BE2C (cell line): ENCODE measurements around the gene HOXB3.

Experiments used
- DNase-seq: peaks from one replicate; pipeline ENCODE4 v3.0.0-alpha.2; 2020
- H3K27me3 ChIP-seq: fragments of 250-450 bp; sonication (Bioruptor Pico); 2 replicates; pipeline ENCODE4 v1.5.1; 2020; ENCODE audit warnings: mild to moderate bottlenecking
- H3K36me3 ChIP-seq: fragments of 250-450 bp; sonication (Bioruptor Pico); 2 replicates; pipeline ENCODE4 v1.5.1; 2020; ENCODE audit warnings: mild to moderate bottlenecking
- H3K4me1 ChIP-seq: fragments of 250-450 bp; sonication (Bioruptor Pico); 2 replicates; pipeline ENCODE4 v1.5.1; 2020
- H3K4me3 ChIP-seq: 2 replicates; pipeline ENCODE4 v1.5.1; 2011; ENCODE audit warnings: low read depth, low read length
- H3K9me3 ChIP-seq: fragments of 250-450 bp; sonication (Bioruptor Pico); 2 replicates; pipeline ENCODE4 v1.5.1; 2020
- CTCF ChIP-seq: IDR thresholded peaks from 2 replicates; pipeline ENCODE4 v1.5.1; 2012; ENCODE audit warnings: mild to moderate bottlenecking, low read depth, low read length

Gene HOXB3

GRCh38 chr17:48600244-48601098, 10.4 kb upstream of the HOXB3 start:
- Histone ChIP-seq H3K36me3 (no peaks in the 10 kb centered on the region), H3K4me3 (no peak overlapping the region), H3K27me3 (peaks cover 100% of the 10 kb centered on the region), H3K4me1 (no peaks in the 10 kb centered on the region), H3K9me3 (no peaks in the 10 kb centered on the region)
- no peak for TF ChIP-seq CTCF
- no peak for DNase-seq

DNA sequence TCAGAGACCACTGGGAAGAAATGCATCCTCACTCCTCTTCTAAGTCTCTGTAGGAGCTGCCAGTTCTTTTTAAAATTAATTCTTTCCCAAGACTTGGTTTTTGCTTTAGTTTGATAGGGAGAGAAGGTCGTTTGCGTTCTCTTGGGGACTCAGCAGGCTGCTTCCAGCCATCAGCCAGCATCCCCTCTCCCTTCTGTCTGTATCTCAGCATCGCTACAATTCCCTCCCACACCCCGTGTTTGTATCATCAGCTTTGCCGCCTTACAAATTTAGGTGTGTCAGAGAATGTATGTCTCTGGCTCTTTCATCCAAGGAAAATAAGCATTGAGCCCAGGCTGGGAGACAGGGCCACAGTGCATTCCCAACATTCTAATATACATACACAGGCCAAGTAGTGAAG, 9.3 kb upstream of the HOXB3 start:
- no peaks in the 10 kb centered on the region for H3K36me3 ChIP-seq
- H3K4me1 ChIP-seq, result no peaks in the 10 kb centered on the region
- no peak overlapping the region for H3K4me3 ChIP-seq
- TF ChIP-seq CTCF, result no peak
- H3K27me3 ChIP-seq, result peaks cover 100% of the 10 kb centered on the region
- no peak for DNase-seq
- no peaks in the 10 kb centered on the region for H3K9me3 ChIP-seq

- Histone ChIP-seq H3K4me3 (no peak overlapping the region), H3K36me3 (no peaks in the 10 kb centered on the region), H3K27me3 (peaks cover 100% of the 10 kb centered on the region), H3K4me1 (no peaks in the 10 kb centered on the region), H3K9me3 (no peaks in the 10 kb centered on the region)
- DNase-seq, result no peak
- no peak for TF ChIP-seq CTCF
Observed at GRCh38 chr17:48598736-48599135, 8.7 kb upstream of the HOXB3 start.

DNA sequence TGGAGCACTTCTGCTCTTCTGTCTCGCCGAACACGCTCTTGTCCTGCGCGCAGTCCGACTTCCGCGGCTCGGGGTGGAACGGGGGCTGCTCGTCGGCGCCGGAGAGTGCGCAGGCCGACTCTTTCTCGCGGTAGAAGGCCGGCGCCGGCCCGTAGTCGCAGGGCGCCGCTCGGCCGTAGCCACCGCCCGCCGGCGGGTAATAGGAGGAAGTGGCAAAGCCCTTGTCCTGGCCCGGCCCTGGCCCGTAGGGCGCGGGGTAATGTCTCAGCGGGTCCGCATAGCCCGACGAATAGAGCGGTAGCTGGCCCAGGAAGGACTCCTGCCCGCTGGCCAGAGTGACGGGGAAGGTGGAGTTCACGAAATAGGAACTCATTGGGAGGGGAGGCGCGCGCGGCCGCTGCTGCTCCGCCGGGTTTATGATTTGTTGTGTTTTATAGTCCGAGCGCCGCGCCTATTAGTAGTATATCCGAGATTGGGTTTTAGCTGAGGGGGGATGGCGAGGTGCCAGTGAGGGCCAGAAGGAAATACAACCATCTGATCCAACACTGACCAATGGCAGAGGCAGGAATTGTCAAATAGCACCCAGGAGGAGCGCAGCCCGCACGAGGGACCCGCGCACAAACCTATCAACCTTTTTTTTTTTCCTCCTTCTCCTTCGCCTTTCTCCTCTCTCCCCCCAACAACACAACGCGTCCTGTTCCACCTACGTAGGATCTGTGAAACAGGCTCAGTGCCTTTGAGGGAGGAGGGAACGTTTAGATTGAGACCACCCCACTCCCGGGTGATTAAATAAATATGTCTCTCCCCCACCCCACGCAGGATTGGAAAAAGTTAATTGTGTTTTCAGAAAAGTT, 8.0 kb upstream of the HOXB3 start:
- Histone ChIP-seq H3K4me3 (no peak overlapping the region), H3K9me3 (no peaks in the 10 kb centered on the region), H3K27me3 (peaks cover 97% of the 10 kb centered on the region), H3K36me3 (no peaks in the 10 kb centered on the region), H3K4me1 (no peaks in the 10 kb centered on the region)
- DNase-seq, result no peak
- TF ChIP-seq CTCF, result no peak

GRCh38 chr17:48597528-48597777, 7.4 kb upstream of the HOXB3 start:
- no peaks in the 10 kb centered on the region for H3K4me1 ChIP-seq
- no peak overlapping the region for H3K4me3 ChIP-seq
- DNase-seq, result no peak
- no peaks in the 10 kb centered on the region for H3K9me3 ChIP-seq
- no peaks in the 10 kb centered on the region for H3K36me3 ChIP-seq
- H3K27me3 ChIP-seq, result peaks cover 97% of the 10 kb centered on the region
- no peak for TF ChIP-seq CTCF
